NCI-H2081 treated with DMSO at 0.1 percent for 48 hours (cell line): ENCODE data around the gene CYP2R1.
"Not testable (repeated sequence)": the region's sequence is repeated elsewhere in the genome, so short reads cannot be mapped to it uniquely, and the experiment has no call there.

Experiments
- DNase-seq: peaks from one replicate; lab custom pipeline; 2025; lab: John Stamatoyannopoulos, UW

The CYP2R1 gene

DNA sequence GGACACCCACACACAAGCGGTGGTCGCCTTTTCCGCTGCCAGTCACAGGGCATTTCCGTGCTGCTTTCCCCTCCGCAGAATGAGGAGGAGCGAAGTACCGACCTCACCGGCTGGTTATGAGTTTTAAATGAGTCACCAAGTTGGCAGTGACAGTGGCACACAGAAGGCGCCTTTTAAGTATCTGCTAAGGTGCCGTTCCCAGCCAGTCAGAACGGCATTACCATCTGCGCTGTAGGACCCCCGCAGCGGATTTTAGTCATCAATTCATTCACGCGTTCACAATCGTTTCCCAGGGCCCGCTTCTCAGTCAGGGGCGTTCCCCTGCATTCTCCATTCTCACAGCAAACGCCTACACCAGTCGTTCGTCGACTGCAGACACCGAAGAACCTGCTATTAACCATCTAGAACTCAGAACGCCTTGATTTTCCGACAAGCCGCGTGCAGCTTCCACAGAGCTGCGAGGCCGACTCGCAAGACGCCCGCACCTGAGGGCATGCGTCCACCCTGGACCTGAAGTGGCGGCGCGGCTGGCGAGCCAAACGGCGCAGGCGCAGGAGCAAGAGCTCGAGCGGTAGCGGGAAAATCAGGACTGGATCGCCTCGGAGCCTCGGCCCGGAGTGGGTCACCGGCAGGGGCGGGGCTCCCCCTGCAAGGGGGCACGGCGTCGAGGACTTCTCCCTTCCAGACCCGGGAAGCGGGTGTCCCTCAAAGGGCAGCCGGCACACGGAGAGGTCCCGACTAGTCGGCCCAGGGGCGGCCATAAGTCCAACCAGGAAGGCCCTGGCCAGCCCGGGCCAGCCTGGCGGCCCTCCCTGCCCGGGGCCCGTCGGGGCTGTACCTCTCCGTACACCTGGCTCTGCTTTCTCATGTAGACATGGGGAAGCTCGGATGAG, 642 bp downstream of the CYP2R1 start:
- peak; percentile 56 for DNase-seq

DNA sequence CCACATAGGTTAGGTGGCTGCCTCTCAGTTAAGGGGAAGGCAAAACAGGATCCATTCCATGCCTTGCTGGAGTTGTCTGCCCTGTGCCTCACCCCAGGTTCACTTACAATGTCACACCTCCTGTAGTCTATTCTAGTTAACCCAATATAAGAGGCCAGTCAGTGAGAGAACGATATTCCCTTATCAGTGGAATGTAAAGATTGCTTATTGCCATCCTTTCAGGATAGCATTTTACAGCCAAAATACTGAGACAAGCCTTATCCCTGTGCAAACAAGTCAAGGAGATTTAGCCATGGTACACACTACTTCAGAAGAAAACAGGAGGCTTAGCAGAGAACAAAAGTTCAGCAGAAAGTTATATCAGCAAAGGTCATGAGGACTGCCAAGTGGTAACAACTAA, 5.5 kb downstream of the CYP2R1 start:
- no peak for DNase-seq

DNA sequence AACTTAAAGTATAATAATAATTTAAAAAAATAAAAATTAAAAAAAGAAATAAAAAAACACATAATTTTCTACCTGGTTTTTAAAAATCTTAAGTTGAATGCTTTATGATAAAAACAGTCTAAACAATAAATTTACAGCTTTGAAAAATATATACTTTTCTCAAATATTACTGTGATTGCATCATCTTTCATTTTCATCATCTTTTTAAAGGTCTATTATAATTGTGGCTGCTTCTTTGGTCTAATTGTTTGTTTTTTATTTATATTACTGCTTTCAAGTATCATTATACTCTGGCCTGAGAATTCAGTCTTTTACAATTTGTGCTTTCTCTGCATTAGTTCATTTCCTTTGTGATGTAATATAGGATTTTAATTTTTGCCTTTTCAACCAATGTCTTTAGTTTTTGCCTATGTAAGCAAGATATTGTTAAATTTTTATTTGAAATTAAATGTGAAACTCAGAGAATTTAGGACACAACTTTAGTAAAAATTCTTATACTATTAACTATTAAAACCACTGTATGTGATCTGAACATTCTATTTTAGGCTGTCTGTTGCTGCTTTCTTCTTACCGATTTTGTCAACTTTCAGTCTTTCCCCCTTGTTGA, 7.3 kb downstream of the CYP2R1 start:
- no peak for DNase-seq

DNA sequence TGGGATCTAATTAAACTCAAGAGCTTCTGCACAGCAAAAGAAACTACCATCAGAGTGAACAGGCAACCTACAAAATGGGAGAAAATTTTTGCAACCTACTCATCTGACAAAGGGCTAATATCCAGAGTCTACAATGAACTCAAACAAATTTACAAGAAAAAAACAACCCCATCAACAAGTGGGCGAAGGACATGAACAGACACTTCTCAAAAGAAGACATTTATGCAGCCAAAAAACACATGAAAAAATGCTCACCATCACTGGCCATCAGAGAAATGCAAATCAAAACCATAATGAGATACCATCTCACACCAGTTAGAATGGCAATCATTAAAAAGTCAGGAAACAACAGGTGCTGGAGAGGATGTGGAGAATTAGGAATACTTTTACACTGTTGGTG, 8.3 kb downstream of the CYP2R1 start:
- DNase-seq: not testable (repeated sequence)

DNA sequence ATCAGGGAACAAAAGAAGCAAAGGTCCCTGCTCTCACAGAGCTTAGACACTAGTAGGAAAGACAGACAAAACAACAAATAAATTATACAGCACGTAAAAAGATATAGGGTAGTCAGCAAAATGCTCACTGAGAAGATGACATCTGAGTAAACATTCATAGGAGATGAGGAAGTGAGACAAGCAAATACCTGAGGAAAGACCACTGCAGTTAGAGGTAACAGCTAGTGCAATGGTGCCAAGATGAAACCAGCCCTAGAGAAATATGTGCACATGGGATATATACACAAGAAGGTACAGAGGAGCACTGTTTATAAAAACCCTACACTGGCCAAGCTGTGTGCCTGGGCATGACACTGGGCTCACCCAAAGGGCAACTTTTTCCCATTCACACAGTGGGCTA, 9.8 kb downstream of the CYP2R1 start:
- DNase-seq: no peak

DNA sequence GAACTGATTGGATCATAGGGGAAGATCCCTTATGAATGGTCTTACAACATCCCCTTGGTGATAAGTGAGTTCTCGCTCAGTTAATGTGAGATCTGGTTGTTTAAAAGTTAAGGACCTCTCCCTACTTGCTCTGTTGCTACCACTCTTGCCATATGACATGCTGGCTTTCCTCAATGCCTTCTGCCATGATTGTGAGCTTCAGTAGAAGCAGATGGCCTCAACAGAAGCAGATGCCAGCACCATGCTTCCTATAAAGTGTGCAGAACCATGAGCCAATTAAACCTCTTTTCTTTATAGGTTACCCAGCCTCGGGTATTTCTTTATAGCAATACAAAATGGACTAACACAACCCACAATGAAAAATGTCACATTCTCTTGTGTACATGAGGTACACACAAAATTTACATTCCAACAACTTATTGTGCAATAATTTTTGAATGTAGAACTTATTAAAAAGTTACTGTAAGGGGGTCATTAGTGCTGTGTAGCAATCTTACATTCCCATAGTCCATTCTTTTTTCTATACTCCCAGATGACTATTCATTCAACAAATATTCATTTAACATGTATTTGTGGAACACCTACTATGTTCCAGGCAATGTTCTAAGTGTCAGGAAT, 10.3 kb downstream of the CYP2R1 start:
- DNase-seq: no peak

DNA sequence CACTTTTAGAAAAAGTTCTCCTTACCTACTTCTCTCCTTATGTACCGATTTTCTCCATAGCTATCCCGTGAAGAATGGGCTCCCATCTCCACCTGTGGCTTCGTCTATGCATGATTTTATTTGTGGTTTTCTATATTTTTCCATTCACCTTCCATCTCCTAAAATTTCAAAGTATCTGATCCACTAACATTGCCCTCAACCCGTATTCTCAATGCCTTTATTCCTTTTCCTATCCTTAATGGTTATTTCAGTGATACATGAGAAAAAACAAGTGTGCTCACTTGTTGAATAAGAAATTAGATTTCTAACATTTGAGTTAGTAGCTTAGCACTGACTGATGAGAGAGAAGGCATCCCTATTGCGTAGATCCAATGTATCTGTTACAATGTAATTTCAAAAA, 16.9 kb downstream of the CYP2R1 start:
- no peak for DNase-seq

DNA sequence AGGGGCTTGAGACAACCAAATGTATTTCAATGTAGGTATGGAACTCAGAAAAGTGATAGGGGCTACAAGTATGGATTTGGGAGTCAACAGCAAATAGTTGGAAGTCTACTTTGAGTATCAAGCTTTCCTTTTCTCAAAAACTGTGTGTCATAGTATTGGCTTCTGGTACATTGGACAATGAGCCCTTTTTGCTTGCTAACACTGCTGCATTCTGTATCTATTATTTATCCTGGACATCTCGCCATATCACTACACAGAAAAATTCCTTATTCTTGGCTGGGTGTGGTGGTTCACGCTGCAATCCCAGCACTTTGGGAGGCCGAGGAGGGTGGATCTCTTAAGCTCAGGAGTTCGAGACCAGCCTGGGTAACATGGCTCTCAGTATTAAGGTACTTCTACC, 18.4 kb downstream of the CYP2R1 start:
- DNase-seq: no peak

DNA sequence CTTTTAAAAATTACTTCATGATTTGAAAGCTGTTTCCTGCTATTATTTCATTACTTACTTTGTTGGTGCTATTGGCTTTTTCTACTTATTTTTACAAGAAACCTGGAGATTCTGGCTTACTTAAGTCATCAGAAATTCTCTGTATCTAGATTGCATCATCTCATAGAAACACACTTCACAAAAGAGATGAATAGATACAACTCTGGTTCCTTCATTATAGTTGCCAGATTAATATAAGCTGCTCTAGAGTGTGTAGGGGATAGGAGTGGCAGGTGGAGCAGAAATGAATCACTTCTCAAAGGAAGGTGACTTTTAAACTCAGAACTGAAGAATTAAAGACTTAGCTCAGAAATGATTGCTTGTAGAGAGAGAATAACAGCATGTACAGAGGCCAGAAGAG, 20.0 kb downstream of the CYP2R1 start:
- DNase-seq: no peak

DNA sequence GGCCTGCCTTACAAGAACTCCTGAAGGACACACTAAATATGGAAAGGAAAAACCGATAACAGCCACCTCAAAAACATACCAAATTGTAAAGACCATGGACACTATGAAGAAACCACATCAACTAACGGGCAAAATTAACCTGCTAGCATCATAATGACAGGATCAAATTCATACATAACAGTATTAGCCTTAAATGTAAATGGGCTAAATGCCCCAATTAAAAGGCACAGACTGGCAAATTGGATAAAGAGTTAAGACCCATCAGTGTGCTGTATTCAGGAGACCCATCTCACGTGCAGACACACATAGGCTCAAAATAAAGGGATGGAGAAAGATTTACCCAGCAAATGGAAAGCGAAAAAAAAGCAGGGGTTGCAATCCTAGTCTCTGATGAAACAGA, 28.3 kb downstream of the CYP2R1 start:
- DNase-seq: not testable (repeated sequence)

DNA sequence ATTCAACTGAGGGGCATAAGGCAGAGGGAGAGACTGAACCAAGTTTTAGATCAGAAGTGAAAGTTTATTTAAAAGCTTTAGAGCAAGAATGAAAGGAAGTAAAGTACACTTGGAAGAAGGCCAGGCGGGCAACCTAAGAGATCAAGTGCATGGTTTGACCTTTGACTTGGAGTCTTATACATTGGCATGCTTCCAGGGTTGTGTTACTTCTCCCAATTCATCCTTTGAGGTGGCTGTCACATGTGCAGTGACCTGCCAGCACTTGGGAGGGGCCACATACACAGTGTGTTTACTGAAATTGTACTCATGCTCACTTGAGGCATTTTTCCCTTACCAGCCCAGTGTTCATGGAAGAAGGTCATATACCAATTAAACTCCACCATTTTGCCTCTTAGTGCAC, 30.4 kb downstream of the CYP2R1 start:
- DNase-seq: no peak

DNA sequence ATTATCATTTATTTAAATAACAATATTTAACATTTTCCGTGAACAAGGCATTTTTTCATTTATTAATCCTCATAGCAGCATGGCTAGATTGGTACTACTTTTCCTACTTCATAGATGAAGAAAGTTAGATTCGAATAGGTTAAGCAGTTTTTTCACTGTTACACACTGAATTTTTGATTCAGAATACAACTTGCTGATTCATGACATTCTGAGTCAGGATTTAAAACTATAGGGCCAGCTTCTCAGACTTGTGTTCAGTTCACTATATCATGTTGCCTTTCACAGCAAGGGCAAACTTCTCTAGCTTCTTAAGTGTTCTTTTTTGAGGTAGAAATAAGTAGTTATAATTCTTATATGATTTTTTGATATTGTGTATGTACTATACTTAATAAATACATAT, 31.5 kb downstream of the CYP2R1 start:
- DNase-seq: no peak

DNA sequence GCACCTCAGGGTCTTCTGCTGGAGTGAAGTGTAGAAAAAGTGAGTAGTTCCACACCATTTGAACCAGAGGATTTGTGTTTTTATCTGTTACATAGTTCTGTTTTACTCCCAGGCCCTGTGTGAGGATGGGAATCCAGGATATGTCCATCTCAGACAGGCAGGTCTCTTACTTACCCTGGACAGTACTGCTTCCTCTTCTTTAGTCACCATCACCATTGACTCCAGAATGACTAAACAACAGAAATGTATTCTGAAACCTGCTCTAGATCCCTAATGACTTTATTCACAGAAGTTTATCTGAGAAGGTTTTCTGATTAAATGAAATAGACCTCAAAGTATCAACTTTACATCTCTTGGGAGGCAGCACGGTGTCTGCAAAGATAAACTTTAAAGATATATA, 33.6 kb downstream of the CYP2R1 start:
- no peak for DNase-seq

DNA sequence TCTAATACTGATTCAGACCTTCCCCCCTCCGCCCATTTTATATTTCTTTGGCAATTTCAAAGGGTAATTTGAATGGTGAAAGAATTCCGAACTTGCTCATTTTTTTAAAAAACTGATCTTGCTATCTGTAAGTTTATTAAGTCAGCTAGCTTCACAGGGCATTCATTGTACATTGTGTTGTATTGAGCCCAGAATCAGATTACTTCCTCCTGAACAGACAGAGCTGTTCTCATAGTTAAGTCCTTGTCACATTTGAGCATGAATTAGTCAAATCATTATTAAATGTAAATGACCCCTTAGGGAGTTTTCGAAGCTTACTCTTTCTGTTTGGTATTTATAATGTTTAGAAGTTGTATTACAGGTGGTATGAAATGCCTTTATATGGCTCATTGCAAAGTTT, 34.4 kb downstream of the CYP2R1 start:
- DNase-seq: no peak

DNA sequence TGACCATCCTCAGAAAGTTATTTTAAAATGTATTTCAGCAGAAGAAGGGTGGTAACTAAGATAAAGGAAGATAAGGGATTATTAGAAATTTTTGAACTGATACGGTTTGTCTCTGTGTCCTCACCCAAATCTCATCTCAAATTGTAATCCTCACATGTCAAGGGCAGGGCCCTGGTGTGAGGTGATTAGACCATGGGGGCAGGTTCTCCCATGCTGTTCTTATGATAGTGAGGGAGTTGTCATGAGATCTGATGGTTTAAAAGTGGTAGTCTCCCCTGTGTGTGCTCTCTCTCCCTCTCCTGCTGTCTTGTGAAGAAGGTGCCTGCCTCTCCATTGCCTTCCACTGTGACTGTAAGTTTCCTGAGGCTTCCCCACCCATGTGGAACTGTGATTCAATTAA, 36.1 kb downstream of the CYP2R1 start:
- DNase-seq: no peak

DNA sequence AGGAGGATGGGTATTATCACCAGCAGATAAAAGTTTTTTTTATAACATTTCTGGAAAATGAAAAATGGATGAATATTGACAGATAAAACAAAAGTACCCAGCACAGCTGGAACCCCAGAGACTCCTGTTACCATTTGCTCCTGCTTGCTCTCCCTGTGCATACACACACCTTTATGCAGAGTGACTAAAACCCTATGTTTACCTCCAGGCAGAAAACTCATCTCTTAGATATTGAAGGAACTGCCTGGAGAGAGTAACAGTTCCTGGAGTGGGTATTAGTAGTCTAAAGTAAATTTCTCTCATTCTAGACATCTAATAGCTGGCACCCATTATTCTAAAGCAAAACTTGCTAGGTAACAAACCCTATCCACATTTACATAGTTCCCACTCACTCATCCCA, 38.0 kb downstream of the CYP2R1 start:
- DNase-seq: no peak

DNA sequence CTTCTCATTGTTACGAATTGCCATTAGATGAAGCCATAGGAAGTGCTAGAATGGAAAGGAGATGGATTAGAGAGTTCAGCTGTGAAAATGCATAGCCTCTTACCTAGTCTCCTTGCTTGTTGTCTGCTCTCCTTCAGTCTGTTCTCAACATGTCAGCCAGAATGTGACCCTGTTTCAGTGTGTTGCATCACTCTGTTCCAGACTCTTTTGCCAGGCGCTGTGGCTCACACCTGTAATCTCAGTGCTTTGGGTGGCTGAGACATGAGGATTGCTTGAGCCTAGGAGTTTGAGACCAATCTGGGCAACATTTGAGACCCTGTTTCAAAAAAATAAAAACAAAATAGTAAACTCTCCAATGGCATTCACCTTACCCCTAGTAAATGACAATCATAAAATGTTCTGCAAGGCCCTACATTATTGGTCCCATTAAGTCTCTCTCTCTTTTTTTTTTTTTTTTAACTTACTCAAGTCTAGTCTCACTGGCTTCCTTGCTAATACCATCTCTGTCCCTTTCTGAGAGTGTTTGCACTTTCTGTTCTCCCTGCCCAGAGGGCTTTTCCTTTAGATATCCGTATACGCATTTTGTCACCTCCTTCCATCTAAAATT, 39.4 kb downstream of the CYP2R1 start:
- DNase-seq: no peak

DNA sequence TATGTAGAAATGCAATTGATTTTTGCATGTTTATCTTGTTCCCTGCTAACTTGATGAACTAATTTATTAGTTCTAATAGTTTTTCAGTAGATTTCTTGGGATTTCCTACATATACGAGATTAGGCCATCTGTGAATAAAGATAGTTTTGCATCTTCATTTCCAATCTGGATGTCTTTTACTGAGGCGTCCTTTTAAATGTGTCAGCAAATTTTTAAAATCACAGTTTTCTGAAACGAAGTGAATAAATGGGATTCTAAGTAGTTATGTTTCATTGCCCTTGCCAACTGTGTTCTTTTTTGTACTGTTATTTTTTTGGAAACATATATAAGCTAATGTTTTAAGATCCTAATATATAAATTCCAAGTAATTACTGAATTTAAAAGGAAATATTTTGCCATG, 50.0 kb downstream of the CYP2R1 start:
- DNase-seq: no peak

DNA sequence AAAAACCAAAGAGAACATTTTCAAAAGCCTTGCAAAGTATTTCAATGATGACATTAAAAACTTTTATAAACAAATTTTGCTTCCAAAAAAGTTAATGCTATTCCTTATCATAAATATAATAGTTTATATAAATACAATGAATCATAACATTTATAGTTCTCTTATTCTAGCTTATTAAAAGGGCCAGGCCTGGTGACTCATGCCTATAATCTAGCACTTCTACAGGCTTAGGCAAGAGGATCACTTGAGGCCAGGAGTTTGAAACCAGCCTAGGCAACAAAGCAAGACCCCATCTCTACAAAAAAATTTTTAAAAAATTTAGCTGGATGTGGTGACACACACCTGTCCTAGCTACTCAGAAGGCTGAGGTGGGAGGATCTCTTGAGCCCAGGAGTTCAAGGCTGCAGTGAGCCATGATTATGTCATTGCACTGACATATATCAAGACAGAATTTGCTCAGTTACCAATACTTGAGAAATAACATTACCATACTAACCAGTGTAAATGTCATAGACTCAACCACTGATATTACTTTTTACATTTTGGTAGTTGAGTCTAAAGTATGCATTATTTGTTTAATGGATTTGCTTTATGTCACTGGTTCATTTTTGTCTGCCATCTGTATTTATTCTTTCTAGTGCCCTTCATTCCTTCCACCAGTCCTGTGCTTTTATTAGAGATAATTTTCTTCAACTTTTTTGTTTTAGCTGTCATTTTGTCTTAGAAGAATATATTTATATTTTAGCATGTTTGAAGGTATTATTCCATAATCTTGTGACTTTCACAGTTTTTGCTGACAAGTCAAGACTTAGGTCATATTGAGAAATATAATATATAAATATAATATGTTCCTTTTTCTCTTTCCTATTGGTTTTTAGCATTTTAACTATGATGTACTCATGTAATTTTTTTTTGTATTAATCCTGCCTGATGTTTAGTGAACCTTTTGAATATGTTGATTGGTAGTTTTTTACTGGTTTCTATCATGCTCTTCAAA, 56.2 kb downstream of the CYP2R1 start:
- no peak for DNase-seq
